Globus pallidus (tissue), 1 donor: ENCODE measurements around the gene ERG28.
"Not testable (repeated sequence)": the region's sequence is repeated elsewhere in the genome, so short reads cannot be mapped to it uniquely, and the experiment has no call there.

Experiments used
- DNase-seq: peaks from one replicate; pipeline ENCODE4 v3.0.0-alpha.2; 2015; ENCODE audit warnings: low spot score

The ERG28 gene, protein sequence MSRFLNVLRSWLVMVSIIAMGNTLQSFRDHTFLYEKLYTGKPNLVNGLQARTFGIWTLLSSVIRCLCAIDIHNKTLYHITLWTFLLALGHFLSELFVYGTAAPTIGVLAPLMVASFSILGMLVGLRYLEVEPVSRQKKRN

DNA sequence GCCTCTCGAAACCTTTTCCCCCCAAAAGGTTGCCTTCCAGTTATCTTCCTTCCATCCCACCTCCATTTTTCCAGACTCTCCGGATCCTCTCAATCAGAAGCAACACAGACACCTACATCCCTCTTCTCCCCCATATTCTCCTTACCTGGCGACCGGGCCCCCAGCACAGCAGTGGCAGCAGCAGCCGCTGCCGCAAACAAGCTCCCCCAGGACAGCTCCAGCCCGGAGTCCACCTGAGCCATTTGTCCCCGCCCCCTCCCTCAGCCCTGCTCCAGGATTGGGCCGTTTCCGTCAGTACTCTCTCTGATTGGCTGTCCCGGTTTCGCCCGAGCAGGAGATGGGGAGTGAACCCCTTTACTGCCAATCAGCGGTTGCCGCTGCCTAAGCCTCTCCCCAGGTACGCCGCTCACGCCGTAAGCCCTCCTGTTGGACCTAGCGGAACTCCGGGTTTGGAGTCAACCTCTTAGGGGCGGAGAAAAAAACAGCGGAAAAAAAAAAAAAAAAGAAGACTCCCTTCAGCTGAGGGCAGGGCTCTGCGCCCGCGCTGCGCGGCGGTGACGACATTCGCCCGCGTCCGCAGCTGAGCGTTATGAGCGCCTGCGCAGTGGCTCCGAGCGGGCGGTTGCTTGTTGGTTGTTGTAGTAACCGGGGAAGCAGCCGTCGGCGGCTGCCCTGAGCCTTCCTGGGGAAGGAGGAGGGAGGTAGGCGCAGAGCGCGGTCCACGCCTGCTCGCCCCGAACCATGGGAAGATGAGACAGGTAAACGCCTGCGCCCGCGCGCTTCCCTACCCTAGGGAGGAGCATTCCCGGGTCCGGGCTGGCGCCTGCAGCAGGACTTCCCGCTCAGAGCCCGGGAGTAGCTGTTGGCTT is at the start of gene ERG28, which contains the start of gene TTLL5:
ERG28 (minus strand) TSS at position 247 of the 869 bp plus-strand sequence. CDS start 3,374 bp downstream, outside the sequence.
TTLL5 (plus strand) TSS at position 617 of the 869 bp plus-strand sequence. CDS start 1,904 bp downstream, outside the sequence.
- peak; percentile 97 for DNase-seq

DNA sequence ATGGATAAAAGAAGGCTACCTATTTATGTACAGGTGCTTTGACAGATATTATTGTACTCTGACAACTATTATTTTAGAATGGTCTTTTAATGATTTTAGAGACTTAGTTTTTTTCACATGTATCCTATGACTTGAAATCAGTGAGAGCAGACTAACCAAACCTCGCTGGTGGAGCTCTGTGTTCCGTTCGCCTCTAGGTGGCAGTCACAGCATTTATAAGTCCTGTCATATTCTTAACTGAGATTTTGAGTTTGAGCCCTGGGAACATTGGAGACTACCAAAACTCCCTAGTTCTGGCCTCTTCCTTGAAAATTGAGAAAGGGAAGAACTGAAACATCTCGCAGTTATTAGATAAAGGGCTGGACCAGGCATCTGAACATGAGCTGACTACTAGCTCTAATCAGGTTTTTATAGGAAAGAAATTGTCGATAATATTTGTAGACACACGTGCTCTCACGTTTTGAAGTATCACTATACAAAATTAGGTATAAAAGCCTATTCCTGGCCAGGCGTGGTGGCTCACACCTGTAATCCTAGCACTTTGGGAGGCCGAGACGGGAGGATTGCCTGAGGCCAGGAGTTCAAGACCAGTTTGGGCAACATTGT is 48.6 kb upstream of the ERG28 start:
- DNase-seq: peak; percentile 90

DNA sequence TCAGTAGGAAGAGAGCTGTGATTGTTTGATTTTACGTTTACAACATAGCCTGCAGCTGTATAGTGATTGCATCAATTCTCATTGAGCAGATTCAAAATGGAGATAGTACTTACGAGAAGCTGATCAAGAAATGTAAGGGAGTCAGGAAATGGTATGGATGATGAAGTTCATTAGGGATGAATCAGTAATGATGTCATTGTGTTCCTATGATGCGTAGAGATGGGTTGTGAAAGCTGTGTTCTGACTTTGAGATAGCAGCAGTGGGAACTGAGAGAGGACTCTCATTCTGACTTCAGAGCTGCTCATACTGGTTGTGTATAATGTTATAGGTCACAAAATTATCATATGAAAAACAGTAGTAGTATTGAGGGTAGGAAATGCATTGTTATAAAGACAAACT is 44.3 kb upstream of the ERG28 start:
- no peak for DNase-seq

DNA sequence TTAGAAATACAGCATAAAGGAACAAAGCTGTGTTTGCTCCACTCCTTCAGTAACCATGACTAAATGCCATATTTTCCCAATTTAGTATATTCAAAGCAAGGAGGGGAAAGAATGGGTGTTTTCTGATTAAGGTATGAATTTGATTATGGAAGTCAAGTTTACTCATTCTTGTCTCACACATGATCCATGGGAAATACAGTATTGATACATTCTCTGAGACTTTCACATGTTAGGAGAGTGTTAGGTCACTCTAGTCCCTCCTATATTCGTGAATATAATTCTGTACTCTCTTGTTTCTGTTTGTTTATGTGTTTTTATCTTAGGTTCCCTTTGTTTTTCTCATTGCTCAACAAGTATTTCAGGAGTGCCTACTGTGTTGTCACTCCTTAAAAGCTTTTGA is 42.8 kb upstream of the ERG28 start:
- no peak for DNase-seq

DNA sequence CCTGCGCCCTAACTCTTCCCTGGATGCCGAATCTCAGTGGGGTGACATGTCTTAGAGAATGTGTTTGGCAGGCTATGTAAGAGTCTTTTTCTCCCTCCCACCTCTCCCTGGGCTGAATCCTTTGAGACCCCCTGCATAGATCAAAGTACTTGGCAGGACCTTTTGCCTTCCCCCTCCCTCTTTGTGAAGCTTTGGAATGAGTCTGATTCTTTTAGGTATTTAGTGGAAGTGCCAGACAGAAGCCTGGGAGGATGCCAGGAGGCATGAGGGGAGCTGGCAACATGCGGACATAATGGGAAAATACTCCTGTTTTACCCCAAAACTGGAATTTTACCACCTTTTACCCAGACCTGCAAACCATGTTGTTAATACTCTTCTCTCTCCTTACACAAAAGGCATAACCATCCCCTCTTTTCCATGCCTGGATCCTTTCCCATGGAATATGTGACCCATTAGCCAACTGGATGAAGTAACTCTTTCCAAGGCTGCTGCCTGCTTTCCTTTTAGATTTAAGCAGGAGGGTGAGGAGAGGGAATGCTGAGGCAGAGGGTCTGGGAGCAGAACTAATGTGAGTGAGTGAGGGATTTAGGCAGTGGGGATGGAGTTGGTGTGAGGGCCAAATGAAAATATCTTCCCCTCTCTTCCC is 42.1 kb upstream of the ERG28 start:
- no peak for DNase-seq

DNA sequence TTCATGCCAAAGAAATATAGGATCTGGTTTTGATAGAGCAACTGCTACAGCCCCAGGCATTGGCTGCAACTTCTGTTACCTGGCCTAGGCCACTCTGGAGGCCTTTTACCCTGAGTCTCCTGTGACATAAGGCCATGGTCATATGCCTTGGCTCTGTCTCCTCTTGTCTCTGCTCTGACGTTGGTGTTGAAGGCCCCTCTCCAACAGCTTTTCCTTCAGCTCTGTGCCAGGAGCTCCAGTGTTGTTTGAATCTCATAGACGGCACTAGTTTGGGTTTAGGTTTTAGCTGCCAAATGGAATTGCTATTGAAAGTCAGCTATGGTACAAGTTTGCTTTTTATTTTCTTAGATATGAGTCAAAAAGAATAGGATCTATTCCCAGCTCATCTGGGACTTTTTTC is 41.4 kb upstream of the ERG28 start:
- no peak for DNase-seq

DNA sequence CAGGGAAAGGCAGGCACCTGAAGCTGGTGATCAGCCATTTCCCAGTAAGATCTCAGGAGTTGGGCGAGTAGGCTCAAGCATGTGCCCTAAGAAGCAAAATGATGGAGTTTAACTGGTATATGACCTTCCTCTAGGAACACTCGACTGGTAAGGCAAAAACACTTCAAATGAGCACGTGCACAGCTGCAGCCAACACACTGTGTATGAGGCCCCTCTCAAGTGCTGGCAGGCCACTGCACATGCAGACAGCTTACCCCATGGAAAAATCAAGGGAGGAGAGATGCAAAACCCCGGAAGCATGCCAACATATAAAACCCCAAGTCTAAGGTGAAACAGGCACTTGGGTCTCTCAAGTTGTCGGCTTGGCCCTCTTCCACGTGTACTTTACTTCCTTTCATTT is 39.6 kb upstream of the ERG28 start:
- DNase-seq: no peak

DNA sequence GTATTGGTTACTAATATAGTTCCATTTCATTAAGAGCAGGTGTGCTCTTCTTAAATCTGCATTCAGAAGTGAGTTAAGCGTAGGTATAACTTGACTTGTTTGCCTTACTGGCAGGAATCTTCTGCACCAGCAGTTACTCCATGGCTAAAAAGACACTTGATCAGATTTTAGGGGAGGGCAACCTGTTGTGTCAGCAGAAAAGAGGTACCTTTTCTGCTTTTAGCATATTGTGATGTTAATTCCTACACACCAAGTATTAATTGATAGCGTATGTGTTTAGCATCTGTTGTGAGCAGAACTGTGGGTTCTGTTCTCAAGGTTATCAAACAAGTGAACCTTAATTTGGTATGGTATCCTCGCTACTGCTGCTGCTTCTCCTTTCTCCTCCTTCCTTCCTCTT is 38.7 kb upstream of the ERG28 start:
- no peak for DNase-seq

DNA sequence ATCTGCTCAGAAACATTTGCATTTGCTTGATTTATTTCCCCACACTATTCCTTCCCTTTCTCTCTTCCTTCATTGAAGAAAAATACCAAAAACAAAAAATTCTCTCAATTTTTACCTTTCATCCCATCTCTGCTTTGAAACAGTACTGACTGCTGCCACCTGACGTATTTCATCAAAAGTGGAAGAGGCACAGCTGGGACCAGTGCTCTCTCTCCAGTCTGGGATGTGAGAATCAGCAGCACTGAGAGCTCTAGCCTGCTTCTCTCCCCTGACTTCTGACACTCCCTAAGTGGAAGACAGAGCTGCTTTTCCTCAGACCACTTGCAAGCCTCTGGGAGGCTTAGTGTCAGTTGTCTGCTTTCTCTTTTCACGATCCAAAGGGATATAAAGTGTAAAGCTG is 37.2 kb upstream of the ERG28 start:
- DNase-seq: no peak

DNA sequence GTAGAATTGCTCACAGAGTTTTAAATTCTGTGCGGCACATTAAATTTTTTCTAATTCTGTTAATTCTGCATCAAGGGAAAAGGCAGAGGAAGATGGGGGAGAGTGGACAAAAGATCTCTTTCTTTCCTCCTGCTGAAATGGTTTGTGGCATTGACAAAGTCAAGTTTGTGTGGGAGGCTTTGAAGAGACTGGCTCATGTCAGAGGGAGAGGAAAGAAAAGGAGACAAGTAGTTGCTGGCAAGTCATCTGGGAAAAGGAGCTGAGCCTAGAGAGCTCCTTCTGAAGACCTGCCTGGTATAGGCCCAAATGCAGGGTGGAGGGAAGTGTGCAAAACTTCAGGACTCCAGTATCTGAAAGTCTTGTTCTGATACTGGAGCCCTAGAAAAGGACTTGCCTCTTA is 36.7 kb upstream of the ERG28 start:
- peak; percentile 73 for DNase-seq

DNA sequence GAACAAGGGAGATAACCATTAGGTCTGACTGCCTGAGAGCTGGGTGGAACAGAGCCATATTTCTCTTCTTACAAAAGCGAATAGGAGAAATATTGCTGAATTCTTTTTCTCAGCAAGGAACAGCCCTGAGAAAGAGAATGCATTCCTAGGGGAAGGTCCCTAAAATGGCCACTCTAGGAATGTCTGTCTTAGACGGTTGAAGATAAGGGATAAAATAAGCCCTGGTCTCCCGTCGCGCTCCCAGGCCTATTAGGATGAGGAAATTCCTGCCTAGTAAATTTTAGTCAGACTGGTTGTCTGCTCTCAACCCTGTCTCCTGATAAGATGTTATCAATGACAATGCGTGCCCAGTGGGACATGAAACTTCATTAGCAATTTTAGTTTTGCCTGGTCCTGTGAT is 34.3 kb upstream of the ERG28 start:
- not testable (repeated sequence) for DNase-seq

DNA sequence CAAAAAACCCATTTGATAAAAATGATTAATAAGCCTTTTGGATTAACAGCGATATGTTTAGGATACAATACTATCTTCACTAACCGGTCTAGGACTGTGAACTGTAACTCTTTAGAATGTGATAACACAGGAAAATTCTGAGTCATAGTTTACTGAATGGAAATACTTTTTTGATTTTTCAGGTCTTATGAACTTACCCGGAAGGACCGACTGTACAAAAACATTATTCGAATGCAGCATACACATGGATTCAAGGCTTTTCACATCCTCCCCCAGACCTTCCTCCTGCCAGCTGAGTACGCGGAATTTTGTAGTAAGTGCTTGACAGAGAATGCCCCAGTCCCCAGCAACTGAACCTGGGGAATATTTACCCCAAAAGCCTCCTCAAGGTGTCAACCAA is 29.3 kb upstream of the ERG28 start:
- no peak for DNase-seq

DNA sequence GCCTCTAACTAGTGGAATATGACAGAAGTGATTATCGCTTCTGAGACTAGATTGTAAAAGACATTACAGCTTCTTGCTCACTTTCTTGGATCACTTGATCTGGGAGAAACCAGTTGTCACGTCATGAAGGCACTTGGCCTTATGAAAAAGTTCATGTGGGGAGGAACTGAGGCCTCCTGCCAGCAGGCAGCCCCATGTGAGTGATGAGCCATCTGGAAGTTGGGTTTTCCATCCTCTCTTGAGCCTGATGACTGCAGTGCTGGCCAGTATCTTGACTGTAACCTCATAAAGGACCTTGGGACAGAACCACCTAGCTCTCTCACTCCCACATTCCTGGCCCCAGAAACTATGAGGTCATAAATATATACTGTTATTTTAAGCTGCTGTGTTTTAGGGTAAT is 28.3 kb upstream of the ERG28 start:
- DNase-seq: no peak

DNA sequence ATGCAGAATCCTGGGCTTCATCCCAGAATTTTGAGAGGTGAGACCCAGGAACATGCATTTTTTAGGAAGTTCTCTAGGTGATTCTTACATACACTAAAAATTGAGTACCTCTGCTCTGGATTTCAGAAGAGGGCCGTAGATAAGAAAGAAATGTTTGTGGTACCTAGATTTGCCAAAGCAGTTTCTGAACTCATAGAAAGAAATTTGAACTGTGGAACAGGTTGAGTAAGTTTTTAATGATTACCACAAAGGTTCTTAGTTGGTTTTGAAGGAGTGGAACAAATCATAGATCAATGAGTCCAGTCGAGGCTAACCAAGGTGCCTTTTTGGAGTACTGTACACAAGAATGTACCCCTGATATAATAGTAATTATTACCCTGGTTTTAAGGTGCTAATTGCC is 25.2 kb upstream of the ERG28 start:
- no peak for DNase-seq

DNA sequence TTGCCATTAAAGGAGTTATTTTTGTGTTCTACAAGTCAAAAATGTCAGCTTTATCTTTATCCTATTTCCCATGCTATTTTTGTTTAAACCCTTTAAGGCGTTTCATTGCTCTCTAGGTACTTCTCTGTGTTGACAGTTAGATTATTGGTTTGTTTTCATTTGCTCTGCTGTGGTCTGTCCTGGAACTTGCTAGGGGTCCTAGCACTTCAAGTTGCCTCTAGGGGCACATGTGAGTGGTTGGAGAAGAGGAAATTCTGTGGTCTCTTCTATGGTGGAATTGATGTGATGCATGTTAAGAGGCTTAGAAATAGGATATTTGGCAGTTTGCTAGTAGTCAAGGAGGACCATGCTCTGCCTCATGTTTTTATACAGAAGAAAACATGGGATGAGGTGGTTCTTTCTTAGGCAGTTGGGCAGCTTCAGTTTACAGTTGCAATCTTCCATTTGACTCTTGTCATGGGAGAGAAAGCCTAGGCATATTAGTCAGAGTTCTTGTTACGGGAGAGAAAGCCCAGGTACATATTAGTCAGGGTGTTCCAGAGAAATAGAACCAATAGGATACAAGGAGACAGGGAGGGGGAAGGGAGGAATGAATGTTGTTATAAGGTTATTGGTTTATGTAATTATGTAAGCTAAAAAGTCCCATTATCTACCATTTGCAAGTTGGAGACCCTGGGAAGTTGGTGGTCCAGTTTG is 14.7 kb upstream of the ERG28 start:
- no peak for DNase-seq

DNA sequence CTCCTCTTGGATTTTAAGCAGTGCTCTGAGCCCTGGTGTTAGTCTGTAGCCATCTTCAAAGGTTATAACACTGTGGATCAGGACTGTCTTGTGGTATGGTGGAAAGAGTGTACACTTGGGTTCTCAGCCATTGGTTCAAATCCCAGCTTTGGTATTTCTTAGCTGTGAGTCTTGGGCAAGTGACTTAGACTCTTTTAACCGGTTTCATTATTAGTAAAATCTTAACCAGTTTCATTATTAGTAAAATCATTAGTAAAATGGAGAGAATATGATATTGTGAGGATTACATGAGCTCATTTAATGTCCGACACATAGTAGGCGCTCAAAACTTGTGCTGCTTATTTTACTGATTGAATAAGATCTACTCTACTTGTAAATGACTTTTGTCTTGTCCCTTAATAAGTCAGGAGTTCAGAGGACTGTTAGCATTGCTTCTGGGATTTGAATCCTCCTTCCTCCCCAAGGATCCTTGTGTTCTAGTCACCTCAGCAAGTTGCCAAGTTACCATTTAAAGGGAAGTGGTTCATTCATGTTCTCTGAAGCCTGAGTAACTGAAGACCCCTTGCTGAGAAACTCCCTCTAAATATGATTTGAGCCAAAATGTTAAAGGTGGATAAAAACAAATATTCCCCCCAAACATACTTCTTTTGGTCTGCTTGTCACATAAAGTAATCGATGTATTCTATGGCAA is 12.8 kb upstream of the ERG28 start:
- DNase-seq: no peak

DNA sequence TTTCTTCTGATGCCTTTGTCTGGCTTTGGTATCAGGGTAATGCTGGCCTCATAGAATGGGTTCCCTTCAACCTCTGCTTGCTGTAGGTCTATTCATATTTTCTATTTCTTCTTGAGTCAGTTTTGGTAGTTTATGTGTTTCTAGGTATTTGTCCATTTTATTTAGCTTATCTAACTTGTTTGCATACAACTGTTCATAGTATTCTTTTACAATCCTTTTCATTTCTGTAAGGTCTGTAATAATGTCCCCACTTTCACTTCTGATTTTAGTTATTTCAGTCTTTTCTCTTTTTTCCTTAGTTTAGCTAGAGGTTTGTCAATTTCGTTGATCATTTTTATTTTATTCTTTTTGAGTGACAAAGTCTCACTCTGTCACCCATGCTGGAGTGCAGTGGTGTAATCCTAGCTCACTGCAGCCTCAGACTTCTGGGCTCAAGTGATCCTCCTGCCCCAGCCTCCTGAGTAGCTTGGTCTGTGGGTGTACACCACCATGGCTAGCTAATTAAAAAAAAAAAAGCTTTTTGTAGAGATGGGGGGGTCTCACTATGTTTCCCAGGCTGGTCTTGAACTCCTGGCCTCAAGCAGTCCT is 12.0 kb upstream of the ERG28 start:
- no peak for DNase-seq

DNA sequence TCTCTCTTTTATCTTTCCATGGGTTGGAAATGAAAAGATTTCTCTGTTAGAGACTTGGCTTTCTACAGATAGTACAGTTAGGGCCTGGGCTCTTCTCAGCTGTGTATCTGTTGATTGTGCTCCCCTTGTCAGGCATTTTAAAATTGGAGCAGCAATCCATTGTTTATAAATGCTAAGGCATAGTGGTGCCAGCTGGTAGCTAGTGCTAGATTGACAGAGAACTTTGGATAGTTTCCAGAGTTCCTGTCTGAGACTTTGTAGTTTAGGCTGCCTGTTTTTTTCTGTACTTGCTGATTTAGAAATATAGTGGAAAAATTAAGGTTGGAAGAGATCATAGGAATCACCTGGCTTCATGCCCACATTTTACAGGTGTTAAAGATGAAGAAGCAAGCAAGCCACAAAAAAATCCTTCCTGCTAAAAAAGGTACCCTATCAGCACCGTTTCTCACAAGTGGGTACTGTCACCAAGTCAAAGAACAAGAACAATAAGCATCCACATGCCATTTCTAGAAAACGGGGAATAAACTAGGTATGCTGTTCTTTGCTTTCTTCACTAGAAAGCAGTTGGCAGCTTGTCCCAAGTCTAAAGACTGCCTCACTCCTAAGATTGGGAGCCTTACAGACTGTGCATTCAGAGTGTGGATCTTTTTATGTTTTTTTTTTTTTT is 6.6 kb upstream of the ERG28 start:
- DNase-seq: peak; percentile 58

DNA sequence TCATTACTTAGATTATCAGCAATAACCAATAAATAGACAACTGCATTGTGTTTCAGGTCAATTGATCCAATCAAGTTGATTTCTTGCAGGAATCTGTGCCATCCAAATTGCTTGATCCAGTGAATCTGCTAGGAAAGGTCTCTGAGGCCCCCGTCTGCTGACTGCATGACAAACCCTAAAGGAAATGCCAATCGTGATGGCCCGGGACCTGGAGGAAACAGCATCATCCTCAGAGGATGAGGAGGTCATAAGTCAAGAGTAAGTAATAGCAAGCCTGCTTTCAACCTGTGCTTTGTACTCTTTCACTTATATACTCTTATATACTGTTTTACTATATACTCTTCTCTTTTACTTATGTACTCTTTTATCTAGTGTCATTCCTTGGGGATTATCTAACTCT is 2.3 kb upstream of the ERG28 start:
- DNase-seq: no peak

DNA sequence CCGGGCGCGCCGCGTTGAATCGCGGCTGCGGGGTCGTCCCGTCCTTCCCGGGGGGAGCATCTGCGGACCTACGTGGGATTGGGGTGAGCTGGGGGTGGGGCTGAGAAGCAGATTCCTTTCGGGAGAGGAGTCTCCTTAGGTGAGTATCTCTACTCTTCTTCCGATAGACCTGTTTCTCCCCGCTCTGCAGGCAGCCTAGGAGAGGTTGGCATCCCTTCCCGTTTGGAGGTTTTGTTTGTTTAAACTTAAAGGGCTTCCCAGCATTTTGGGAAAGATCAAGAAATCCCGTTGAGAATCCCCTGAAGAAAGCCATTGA is 781 bp upstream of the ERG28 start:
- no peak for DNase-seq

DNA sequence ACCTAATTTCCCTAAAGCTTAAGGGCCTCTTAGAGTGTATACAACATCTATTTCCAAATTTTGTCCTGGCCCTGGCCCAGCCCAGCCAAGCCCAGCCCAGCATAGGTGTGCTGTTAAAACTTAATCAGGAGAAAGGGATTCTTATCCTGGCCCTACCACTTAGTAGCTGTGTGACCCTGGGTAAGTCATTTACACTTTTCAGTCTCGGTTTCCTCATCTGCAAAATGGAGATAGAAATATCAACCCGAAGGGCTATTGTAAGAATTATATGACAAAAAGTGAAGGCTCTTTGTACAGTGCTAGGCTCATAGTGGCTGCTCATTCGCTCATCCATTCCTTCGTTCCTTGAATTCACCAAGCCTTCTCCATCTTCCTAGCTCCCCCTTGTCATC is 442 bp downstream of the ERG28 start:
- DNase-seq: no peak
